Loucy (cell line): ENCODE data around the gene PHACTR2.

Experiments
- CTCF ChIP-seq: fragments of 200-600 bp; sonication (generic); conservative IDR thresholded peaks from 2 replicates; pipeline ENCODE4 v1.5.1; 2014; ENCODE audit warnings: mild to moderate bottlenecking, antibody characterized with exemption, low read length
- EZH2phosphoT487 ChIP-seq: fragments of 200-600 bp; IDR thresholded peaks from 2 replicates; pipeline ENCODE4 v1.6.1; 2018; ENCODE audit warnings: antibody characterized with exemption, mild to moderate bottlenecking, moderate library complexity, borderline replicate concordance

DNA sequence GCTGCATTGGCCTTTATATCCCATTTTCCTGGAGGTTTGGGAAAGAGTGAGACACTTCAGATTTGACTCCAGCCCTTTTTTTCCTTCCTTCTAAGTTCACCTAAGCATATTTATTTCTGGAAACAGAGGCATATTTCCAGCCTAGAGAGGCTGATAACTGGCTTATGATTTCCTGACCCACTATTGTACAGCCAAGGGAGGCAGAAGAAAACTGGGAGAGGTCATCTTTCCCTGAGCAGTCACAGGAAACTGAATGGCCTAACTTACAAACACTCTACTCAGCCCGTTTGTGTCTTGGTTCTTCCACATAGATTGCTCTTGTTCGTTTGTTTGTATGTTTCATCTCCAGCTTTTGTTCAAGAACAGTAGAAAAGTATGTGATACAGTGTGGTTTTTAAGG is 101.2 kb downstream of the PHACTR2 start:
- TF ChIP-seq EZH2phosphoT487 (no peak), CTCF (no peak)
